SIG-M5 treated with dmso at 0.1 percent for 504 hours (cell line): Measurements from ENCODE around the gene CNKSR1.
"Not testable (repeated sequence)": the region's sequence is repeated elsewhere in the genome, so short reads cannot be mapped to it uniquely, and the experiment has no call there.

Experiments used
- DNase-seq: peaks from one replicate; lab custom pipeline; 2025; ENCODE audit not compliant: unreplicated experiment; lab: John Stamatoyannopoulos, UW

CNKSR1 gene

GRCh38 chr1:26224606-26225005 lies 47.3 kb downstream of the CNKSR1 start:
- no peak for DNase-seq

GRCh38 chr1:26225033-26225831 lies 47.9 kb downstream of the CNKSR1 start:
- no peak for DNase-seq

- not testable (repeated sequence) for DNase-seq
These were observed 53.4 kb downstream of the CNKSR1 start for GRCh38 chr1:26230682-26231081.

GRCh38 chr1:26233903-26234643 lies 56.8 kb downstream of the CNKSR1 start, which contains the start of gene CEP85:
TSS of gene CEP85 (plus strand) at chr1:26234200. CDS start at chr1:26239784, 5,584 bp downstream.
- DNase-seq, result peak; percentile 95

- DNase-seq, result peak; percentile 17
These were observed 57.5 kb downstream of the CNKSR1 start for GRCh38 chr1:26234644-26235370.

GRCh38 chr1:26237230-26237966 lies 60.1 kb downstream of the CNKSR1 start:
- peak; percentile 52 for DNase-seq
